HG03175 (cell line): ENCODE results near the gene MYL6B.
A peak's percentile ranks its signal among the peaks of the same experiment; 100 is the strongest.

Source experiments
- ATAC-seq: cut with Tn5 transposase; IDR thresholded peaks from one replicate; pipeline ENCODE4 v1.9.1; 2021; ENCODE audit warnings: mild to moderate bottlenecking, moderate library complexity; ENCODE audit not compliant: unreplicated experiment

The MYL6B gene

GRCh38 chr12:56121204-56121870, 31.1 kb upstream of the MYL6B start:
- no peak for ATAC-seq

GRCh38 chr12:56122637-56123036, 29.8 kb upstream of the MYL6B start:
- ATAC-seq, result no peak

- ATAC-seq, result no peak
Measured at GRCh38 chr12:56124133-56124532, 28.3 kb upstream of the MYL6B start.

- ATAC-seq, result no peak
Measured at GRCh38 chr12:56126732-56127239, 25.6 kb upstream of the MYL6B start.

GRCh38 chr12:56127485-56127887, 24.9 kb upstream of the MYL6B start:
- no peak for ATAC-seq

- peak; percentile 89 for ATAC-seq
Measured at GRCh38 chr12:56127888-56128669, 24.3 kb upstream of the MYL6B start, which contains the start of gene ESYT1. ESYT1 (plus strand) TSS chr12:56128267; CDS start chr12:56128320, 53 bp downstream.

- no peak for ATAC-seq
Measured at GRCh38 chr12:56128670-56129205, 23.6 kb upstream of the MYL6B start.

- no peak for ATAC-seq
Measured at GRCh38 chr12:56129206-56129941, 23.0 kb upstream of the MYL6B start.

GRCh38 chr12:56129942-56130495, 22.4 kb upstream of the MYL6B start:
- ATAC-seq, result no peak

GRCh38 chr12:56130876-56131275, 21.5 kb upstream of the MYL6B start:
- ATAC-seq, result no peak

- no peak for ATAC-seq
Measured at GRCh38 chr12:56134897-56135296, 17.5 kb upstream of the MYL6B start.

- no peak for ATAC-seq
Measured at GRCh38 chr12:56137853-56138571, 14.4 kb upstream of the MYL6B start.

- no peak for ATAC-seq
Measured at GRCh38 chr12:56141946-56142784, 10.2 kb upstream of the MYL6B start.

GRCh38 chr12:56143217-56143616, 9.2 kb upstream of the MYL6B start:
- ATAC-seq, result no peak

GRCh38 chr12:56143870-56144269, 8.5 kb upstream of the MYL6B start:
- no peak for ATAC-seq

GRCh38 chr12:56145217-56145616, 7.2 kb upstream of the MYL6B start:
- no peak for ATAC-seq

GRCh38 chr12:56146492-56147460, 5.6 kb upstream of the MYL6B start:
- no peak for ATAC-seq

GRCh38 chr12:56150563-56150962, 1.8 kb upstream of the MYL6B start:
- no peak for ATAC-seq
